HG03354 (cell line): ENCODE results near the gene CREBRF.
A peak's percentile ranks its signal among the peaks of the same experiment; 100 is the strongest.
"Not testable (repeated sequence)": the region's sequence is repeated elsewhere in the genome, so short reads cannot be mapped to it uniquely, and the experiment has no call there.

ENCODE experiments used
- ATAC-seq: cut with Tn5 transposase; IDR thresholded peaks from one replicate; pipeline ENCODE4 v1.9.1; 2021; ENCODE audit warnings: mild to moderate bottlenecking; ENCODE audit not compliant: unreplicated experiment, poor library complexity, severe bottlenecking

Gene CREBRF

DNA sequence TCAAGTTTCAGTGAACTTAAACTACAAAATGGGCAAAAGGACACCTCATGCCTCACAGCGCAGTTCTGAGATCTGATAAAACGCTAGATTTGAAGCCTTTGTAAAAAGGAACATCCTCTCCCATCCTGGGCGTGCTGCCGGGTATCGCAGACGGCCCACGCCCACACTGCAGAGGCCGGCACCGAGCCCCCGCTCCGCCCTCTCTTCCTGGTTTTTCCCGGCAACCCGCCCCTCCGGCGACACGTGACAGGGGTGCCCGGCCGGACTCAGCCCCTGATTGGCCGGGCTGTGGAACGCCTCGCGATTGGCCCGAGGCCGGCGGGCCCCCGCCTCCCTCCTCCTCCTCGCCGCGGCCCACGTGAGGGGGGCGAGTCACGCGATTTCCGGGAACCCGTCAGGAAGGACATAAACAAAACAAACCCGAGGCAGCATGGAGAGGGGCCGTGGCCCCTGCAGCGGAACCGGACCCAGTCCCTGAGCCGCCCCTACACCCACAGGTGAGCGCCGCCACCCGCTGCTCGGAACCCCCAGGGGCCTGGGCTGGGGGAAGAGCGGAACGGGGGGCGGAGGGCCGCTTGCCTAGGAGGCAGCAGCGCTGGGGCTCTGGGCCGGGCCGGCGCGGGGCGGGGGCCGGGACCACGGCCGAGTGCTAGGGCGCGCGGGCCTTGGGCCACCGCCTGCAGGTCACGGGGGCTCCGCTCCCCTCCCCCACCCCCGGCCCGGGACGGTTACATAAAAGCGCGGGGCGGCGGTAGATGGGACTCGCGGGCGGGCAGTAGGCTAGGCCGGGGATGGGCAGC lies at the start of gene CREBRF:
CREBRF (plus strand) TSS at position 370 of the 800 bp plus-strand sequence. CDS start 24,424 bp downstream, outside the sequence.
- ATAC-seq, result peak; percentile 69

GRCh38 chr5:173010021-173010420 lies 46.1 kb upstream of the CREBRF start:
- ATAC-seq, result no peak

- no peak for ATAC-seq
These were observed 45.3 kb upstream of the CREBRF start for GRCh38 chr5:173010547-173011464.

DNA sequence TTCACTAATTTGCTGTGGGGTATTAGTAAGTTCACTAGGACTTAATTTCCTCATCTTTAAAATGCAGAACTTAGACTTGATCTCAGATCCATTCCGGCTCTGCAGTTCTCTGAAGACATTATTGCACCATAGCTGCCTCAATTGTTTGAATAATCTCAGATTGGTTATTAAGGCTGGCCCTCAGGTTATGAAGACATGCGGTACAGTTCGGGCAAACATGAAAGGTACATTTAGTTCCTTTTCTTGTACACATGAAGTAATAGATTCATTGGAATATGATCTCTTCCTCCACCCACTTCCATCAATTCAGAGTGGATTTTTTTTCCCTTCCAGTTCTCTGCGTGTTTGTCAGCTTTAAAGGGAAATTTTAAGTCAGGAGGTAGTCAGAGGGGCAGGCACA lies 44.6 kb upstream of the CREBRF start:
- no peak for ATAC-seq

DNA sequence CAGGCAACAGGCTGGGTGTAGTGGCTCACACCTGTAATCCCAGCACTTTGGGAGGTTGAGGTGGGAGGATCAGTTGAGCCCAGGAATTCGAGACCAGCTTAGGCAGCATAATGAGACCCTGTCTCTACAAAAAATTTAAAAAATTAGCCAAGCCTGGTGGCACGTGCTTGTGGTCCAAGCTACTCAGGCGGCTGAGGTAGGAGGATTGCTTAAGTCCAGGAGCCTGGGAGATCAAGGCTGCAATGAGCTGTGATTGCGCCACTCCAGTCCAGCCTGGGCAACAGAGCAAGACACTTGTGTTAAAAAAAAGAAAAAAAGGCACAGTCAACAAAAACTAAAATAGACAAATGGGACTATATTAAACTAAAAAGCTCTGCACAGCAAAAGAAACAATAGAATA lies 43.3 kb upstream of the CREBRF start:
- no peak for ATAC-seq

GRCh38 chr5:173014671-173015070 lies 41.5 kb upstream of the CREBRF start:
- no peak for ATAC-seq

GRCh38 chr5:173015192-173015591 lies 41.0 kb upstream of the CREBRF start:
- ATAC-seq, result no peak

- no peak for ATAC-seq
These were observed 40.3 kb upstream of the CREBRF start for GRCh38 chr5:173015598-173016455.

- no peak for ATAC-seq
These were observed 39.5 kb upstream of the CREBRF start for GRCh38 chr5:173016598-173017046.

GRCh38 chr5:173017087-173017486 lies 39.1 kb upstream of the CREBRF start:
- not testable (repeated sequence) for ATAC-seq

DNA sequence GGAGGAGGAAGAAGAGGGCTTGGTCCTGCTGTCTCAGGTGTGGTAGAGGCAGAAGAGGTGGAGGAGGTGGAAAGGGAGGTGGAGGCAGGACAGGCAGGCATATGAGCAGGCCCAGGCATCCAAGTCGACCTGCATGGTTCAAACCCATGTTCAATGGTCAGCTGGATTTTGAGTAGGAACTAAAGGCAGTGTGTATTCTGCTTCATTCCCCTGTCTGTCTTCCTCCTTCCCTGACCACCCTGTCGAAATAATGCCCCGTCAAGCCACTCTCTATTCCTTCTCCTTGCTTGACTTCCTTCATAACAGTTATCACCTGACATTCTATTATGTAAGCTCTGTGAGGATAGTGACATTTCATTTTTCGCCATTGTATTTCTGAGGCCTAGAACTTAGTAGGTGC lies 37.8 kb upstream of the CREBRF start:
- ATAC-seq, result no peak

DNA sequence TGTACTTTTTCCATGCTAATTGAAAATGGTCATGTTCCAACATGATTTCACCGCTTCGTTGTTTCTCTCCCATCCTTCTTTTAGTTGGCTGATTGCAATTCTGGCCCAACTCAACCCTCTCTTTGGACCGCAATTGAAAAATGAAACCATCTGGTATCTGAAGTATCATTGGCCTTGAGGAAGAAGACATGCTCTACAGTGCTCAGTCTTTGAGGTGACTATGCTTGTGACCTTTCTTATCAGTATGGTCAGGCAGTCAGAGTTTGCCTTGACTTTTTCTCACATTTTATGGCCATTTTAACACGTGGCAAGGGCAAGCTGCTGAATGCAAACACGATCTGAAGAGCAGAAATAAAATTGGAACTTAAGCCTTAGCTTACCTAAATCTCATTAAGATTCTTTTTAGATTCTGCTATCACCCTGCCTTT lies 36.0 kb upstream of the CREBRF start:
- no peak for ATAC-seq

DNA sequence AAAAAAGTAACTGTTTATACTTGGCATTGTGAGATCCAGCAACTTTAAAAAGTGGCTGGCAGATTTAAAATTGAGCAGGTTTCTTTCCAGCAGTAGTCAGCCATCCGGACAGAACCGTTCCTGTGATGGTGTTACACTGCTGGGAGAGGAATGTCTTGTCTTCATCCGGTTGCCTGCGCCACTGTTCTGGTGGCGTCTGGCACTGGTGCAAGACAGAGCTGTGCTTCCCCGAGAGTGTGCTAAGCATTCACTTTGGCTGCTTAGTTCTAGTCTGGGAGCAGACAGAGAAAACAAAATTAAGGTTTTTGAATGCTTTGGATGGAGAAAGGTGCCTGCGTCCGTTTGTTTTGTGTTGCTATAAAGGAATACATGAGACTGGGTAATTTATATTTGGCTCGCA lies 35.5 kb upstream of the CREBRF start:
- ATAC-seq, result no peak

DNA sequence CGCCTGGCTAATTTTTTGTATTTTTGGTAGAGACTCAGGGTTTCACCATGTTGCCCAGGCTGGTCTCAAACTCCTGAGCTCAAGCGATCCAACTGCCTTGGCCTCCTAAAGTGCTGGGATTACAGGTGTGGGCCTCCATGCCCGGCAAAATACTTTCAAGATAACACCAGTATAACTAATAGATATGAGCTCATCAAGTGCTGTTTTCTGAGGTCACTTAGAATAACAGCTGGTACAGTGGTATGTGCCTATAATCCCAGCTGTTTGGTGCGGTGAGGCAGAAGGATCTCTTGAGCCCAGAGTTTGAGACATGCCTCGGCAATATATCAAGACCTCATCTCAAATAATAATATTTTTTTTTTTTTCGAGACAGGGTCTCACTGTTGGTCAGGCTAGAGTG lies 30.5 kb upstream of the CREBRF start:
- ATAC-seq, result no peak

GRCh38 chr5:173027905-173028304 lies 28.2 kb upstream of the CREBRF start:
- ATAC-seq, result no peak

GRCh38 chr5:173028811-173029327 lies 27.3 kb upstream of the CREBRF start:
- ATAC-seq, result peak; percentile 34

DNA sequence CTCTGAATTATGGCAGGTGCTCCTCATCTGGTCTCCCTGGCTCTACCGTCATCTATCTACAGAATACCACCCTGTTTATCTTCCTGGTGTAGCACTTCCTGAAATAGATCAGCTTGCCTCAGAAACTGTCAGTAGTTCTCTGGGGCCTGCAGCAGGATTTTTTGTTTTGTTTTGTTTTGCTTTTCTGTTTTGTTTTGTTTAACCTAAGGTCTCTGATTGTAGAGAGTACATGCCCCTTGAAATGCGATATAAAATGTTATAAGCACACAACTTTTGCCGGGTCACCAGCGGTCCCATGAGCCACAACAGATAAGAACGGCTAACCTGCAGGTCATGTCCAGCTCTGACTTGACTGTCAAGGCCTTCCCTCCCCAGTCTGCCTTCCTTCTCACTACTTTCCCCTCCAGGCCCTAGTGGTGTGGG lies 26.6 kb upstream of the CREBRF start:
- peak; percentile 69 for ATAC-seq

DNA sequence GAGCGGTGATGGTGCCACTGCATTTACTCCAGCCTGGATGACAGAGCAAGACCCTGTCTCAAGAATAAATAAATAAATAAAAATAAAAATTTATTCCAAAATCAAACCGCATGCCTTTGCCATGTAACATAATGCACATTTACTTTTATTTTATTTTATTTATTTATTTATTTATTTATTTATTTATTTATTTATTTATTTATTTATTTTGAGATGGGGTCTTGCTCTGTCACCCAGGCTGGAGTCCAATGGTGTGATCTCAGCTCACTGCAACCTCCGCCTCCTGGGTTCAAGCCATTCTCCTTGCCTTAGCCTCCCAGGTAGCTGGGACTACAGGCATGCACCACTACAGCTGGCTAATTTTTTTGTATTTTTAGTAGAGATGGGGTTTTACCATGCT lies 24.1 kb upstream of the CREBRF start:
- ATAC-seq, result not testable (repeated sequence)

DNA sequence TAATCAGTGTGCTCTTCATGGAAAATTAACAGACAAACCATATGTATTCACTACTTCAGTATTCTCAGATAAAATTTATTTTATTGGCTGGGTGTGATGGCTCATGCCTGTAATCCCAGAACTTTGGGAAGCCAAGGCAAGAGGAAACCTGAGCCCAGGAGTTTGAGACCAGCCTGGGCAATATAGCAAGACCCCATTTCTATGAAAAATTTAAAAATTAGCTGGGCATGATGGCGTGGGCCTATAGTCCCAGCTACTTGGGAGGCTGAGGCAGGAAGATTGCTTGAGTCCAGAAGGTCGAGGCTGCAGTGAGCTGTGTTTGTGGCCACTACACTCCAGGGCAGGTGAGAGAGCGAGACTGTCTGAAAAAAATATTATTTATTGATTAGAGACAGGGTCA lies 23.4 kb upstream of the CREBRF start:
- no peak for ATAC-seq
